Stromal cell of bone marrow (primary cell): ENCODE results near the gene IREB2.

ENCODE experiments used
- DNase-seq: peaks from one replicate; pipeline ENCODE4 v3.0.0-alpha.2; 2012; ENCODE audit warnings: low read depth

Gene IREB2

DNA sequence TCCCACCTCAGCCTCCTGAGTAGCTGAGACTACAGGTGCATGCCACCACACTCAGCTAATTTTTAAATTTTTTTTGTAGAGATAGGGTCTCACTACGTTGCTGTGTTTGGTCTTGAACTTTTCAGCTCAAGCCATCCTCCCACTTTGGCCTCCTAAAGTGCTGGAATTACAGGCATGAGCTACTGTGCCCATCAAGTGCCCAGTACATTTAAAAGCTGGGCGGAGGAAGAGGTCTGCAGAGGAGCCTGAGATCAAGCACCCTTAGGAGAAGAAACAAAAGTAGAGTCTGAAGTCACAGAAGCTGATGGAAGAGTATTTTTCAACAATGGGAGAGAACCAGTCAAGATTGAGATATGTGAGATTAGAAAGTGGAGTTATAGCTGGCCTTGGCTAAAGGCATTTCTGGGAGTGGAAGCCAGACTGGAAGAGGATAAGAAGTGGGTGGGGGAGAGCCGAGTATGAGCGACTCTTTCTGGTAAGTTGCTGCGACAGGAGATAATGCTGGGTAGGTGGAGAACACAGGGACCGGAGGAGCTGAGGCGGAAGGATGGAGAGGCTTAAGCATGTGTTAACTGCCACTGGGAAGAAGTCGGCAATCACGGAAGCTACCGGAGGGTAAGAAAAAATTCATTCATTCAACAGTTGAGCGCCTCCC, 782 bp upstream of the IREB2 start:
- DNase-seq: no peak

DNA sequence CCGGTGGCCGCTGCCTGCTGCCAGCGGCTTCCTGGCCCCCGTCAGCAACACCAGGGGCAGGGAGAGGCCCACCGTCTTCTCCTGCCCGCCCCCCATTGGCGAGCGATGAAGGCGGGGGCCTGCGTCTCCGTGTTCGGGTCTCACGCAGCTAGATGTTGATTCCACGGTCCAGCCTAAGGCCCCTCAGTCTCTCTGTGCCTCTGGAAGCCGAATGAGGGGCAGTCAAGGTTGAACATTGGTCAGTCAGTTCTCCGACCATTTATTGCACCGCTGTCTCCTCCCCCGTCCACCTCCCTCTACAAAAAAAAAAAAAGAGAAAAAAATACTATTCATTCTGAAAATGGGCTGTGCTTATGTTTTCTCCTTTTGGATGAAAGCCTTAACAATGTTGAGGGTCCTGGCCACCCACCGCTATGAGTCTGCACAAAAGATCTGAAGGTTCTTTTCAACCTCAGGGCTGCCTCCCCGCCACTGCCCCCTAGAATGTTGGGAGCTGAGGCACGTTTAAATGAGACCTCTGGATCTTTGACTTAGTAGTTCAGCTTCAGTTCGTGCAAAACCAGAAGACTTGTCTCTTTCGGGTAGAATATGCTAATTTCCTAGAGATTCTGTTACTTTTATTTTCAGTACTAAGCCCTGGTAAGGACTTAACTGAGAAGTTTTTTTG, 736 bp downstream of the IREB2 start:
- no peak for DNase-seq

DNA sequence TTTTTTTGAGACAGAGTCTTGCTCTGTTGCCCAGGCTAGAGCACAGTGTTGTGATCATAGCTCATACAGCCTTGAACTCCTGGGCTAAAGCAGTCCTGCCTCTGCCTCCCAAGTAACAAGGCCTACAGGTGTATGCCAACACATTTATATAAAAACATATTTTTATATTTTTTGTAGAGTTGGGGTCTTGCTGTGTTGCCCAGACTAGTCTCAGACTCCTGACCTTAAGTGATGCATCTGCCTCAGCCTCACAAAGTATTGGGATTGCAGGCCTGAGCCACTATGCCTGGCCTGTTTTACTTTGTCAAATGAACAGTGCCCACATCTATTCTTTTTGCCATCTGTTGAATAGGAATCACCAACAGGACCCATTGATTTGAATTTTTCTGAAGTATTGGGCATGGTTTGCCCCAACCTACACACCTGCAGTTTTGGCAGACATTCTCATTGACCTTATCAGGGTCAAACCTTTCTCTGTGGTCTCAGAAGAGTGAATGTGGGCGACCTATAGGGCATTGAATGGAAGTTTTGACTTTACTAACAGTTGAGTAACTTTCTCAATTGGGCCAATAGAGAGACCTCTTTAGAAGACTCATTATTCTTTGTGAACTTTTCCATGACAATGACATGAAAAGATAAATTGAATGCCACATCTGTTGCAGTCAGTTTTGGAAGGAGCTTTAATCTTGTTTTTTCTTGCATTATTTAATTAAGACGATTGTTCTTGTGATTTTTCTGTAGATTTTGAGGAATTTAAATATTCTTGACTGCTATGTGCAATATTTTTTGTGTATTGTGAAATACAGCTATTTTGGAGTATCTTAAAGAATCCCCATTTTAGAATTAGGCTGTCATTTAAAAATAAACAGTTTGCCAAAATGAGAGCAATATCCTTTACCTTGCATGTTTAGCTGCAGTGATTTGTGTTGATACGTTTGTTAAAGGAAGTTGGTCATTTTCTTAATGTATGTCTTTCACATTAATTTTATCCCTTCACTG, 2.7 kb downstream of the IREB2 start:
- no peak for DNase-seq

DNA sequence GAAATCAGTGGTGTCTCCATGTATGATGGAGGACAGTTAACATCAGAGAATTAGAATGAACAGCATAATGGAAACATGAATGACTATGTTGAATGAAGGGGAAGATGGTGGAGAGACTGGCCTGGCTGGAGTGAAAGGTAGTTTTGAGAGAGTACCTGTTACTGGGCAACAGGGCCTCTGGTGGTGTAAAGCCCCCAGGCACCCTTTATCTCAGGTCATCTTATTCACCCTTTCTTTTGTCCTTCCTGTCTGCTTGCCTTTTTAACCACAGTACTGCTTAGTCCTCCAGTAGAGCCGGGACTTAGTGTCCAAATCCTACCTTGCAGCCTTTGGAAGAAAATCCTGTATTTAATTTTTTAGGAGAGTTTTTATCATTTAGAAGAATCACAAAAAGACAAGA, 6.2 kb downstream of the IREB2 start:
- no peak for DNase-seq

DNA sequence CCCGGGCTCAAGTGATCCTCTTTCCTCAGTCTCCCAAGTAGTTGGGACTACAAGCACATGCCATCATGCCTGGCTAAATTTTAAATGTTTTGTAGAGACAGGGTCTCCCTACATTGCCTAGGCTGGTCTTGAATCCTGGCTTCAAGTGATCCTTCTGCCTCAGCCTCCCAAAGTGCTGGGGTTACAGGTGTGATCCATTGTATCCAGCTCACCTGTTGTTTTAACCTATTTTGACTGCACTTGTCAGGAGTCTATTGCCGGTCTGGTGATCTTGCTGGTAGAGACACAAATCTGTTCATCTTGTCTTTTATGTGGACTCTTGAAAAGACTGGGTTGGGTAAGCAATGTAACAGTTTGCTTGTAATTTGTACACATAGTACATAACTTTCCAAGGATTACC, 7.9 kb downstream of the IREB2 start:
- DNase-seq: no peak

DNA sequence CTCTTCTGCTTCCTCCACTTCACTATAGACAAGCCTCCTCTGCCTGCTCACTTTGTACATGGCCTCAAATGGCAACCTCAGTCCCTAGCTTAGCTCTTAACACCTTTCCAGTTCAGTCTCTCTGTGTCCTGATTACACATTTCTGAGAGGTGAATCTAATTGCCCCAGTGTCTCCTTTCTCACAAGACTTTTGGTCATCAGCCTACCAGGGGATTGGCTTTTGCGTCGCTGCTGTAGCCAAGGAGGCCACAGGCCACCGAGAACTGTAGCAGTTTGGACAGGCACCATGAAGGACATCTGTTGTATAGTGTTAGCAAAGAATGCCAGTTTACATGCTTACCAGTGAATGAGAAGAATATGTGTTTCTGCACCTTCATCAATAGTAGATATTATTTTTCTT, 8.5 kb downstream of the IREB2 start:
- DNase-seq: no peak

DNA sequence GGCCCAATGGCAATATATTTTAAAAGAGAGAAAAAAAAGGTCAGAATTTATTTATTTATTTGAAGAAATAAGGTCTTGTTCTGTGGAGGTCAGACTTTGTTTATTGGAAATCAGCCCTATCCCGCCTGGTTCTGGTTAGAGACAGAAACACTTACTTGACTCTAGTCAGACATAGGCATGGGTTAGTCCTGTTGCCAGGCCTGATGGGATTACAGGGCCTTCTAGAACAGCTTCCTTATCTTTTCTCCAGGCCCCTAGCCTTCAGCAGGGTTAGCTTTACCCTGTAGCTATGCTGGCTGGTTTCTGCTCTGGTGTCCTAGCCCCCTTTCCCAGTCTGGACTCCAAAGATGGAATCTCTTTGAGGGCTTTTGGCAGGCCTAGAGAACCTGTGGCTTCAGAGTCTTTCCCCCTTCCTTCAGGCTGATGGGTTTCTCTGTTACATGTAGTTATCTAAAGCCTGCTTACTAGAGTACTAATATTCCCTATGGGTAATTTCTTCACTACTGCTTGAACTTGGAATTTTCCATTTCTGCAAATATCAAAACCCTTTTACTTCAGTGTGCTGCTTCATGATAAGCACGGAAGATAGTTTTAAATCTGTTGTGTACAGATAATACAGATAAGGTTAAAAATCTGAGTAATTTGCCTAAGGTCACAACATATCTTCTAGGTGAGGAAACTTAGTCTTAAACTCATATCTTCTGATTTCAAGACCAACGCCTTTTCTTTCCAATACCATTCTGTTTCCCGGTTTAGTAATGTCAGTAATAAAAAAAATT, 10.6 kb downstream of the IREB2 start:
- no peak for DNase-seq

DNA sequence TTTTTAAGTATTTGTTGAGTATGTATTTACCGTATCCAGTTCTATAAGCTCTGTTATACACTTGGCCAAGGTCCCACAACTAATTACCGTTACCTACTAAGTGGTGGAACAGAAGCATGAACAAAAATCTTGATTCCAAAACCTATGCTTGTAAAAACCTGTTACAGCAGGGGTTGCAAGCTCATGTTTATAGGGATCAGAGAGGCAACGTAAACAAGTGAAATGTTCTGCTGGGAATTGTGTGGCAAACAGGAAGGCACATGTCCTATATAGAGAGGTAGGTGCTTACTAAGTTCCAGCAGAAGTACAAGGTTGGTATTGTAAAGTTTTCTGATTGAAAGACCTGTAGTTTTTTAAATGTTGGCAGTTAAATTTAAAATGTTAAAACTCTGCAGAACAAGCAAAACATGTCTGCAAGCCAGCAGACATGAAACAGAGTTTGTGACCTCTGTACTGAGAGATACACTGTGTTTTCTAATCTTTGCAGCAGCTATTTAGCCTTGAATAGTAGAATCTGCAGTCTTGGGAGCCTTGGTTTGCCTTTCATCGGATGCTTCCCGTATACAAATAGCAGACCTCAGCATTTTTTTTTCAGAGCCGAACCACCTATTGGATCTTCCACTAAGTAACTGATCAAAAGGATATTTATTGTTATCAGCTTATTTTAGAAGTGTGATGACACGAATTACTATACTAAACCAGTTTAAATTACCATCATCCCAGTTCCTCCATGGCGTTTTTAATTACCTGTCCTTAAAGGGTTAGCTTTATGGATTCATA, 11.4 kb downstream of the IREB2 start:
- DNase-seq: no peak

DNA sequence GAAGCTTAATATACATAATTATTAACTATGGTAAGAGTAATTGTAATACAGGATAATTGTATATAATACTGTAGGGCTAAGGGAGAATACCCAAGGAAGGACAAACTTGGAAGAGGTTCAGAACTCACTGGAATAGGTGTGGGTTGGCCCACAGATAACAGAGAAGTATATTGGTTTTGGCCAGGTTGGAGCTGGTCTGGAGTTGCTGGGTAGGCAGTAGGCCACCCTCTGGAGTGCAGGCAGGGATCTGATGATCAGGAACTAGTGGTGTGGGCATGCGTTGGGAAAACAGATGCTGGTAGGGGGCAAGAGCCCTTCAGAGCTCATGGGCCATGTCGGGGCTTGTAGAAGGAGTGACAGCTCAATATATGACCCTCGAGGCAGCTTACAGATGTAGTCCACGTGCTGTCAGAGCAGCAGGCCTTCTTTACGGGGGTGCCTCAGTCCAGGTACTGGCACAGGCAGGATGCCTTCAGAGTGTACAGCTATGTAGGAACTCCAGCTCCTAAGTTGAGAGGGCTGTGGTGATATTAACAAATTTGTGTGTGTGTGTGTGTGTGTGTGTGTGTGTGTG, 12.4 kb downstream of the IREB2 start:
- DNase-seq: no peak

DNA sequence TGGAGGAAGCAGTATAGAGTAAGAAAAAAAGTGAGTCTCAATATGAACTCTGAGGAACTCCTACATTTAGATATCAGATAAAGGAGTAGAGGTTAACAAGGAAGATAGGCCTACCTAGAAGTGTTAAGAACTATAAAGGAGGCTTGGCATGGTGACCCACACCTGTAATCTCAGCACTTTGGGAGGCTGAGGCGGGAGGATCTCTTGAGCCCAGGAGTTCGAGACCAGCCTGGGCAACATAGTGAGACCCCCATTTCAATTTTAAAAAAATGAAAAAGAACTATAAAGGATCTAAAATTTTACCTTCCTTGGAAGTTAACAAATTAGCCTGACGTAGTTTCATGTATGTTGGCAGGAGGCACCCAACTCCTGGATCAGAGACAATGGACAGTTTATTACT, 14.5 kb downstream of the IREB2 start:
- DNase-seq: no peak

DNA sequence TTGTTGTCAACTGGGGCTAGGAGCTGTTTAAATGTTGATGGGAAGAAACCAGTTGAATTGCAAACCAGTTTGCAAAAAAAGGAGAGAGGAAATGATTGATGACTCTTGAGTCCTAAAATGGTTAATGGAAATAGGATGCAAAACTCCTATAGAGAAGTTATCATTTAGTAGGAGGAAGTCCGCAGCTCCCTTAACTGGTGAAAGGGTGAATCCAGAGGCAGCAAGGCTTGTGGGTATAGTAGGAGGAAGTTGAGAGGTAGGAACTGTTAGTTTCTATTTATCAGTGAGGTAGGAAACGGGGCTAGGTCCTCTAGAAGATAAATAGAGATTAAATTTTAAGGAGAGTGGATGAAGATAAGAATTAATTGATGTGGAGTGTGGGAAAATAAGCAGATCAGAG, 15.4 kb downstream of the IREB2 start:
- DNase-seq: no peak

DNA sequence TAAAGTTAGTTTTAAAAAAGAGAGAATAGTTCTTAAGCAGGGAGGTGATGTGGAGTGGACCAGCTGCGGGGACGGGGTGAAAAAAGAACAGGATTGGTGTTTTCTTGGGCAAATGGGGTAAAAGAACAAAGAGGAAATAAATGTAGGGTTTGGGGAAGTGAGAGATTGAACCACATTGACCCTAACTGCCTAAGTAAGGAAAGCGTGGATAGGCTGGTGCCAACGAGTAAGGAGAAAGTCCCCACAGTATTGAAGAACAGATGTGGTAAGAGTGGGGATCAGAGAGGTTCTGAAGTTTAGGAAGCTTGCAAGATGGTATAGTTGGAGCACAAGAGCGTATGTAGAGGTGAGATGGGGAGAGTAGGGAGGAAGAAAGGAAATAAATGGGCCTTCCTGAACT, 17.0 kb downstream of the IREB2 start:
- no peak for DNase-seq

DNA sequence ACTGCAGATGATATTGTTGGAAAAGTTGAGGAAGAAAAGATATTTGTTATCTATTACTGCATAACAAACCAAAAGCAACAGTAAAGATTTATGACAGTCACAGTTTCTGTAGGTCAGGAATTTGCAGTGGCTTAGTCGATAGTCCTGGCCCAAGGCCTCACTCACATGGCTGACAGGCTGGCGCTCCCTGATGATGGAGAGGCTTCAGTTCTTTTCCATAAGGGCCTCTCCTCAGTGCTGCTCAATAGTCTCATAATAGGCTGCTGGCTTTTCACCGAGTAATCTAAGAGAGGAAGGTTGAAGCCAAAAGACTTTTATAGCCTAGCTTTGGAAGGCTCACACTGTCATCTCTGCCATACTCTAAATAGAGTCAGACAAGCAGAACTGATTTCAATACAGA, 17.7 kb downstream of the IREB2 start:
- DNase-seq: peak; percentile 18

DNA sequence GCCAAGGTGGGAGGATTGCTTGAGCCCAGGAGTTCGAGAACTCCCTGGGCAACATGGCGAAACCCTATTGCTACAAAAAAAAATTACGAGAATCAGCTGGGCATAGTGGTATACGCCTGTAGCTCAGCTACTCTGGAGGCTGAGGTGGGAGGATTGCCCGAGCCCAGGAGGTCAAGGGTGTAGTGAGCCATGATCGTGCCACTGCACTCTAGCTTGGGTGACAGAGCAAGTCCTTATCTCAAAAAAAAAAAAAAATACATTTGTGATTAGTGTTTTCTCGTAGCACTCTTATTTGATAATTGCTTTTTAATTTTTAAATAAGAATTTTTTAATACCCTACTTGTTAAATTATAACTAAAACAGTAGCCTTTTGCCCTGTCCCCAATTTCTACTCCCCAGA, 18.4 kb downstream of the IREB2 start:
- no peak for DNase-seq

DNA sequence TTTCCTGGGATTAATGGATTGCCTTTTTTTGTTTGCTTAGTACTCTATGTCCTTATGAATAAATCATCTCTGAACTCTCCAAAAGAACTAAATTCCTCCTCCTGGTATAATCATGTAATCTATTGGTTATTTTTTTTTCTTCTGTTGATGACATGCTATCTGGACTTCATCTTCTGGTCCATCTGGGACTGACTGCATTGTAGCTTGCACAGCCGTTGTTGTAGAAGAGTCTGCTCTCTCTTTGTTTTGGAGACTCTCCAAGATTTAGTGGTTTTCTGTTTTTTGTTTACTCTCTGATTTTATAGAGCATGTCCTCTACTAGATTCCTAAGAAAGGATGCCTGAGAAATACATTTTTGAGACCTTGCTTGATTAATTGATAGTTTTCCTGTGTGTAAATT, 19.1 kb downstream of the IREB2 start:
- DNase-seq: peak; percentile 45

DNA sequence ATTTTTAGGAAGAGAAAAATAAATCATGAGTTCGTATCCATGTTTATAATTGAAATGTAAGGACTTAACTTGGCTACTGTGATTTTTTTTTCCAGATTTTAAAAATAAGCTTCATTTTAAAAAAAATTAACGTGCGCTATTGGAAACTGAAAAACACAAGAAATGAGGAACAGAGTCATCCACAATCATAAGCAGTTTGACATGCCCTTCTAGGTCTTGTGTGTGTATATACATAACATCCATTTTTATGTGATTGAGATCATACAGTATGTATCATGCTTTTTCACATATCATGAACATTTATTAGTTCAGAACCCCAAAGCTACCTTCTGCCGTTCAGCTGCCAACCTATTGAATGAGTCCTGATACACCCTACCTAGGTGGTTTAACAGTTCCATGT, 22.7 kb downstream of the IREB2 start:
- no peak for DNase-seq

DNA sequence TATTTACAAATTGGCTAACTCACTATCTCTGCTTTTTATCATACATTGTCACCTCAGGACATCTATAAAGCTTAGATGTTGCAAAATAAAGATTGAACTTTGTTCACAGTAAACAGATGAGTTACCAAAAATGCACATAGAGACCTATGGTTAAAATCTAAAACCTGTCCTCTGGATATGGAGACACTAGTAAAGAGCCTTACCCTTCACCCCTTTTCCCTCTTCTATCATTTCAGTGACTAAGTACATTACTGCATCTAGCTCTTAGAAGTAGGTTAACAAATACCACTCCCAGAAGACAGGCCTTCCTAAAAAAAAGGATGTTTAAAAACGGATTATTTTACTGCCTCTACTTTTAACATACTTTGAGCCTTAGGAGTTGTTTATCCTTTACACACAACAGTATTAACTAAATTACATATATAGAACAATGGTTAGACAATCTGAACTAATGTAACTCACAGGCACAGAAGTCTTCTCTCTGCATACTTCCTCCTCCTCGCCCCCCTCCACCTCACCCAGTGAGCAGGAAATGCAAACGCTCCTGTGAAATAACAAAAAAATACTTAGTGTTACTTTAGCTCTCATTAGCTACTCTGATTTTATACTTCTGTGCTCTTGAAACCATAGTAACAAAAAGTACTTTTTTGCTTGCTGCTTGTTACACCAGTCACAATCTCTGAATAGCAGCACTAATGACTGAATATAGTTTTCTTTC, 23.3 kb downstream of the IREB2 start:
- no peak for DNase-seq

DNA sequence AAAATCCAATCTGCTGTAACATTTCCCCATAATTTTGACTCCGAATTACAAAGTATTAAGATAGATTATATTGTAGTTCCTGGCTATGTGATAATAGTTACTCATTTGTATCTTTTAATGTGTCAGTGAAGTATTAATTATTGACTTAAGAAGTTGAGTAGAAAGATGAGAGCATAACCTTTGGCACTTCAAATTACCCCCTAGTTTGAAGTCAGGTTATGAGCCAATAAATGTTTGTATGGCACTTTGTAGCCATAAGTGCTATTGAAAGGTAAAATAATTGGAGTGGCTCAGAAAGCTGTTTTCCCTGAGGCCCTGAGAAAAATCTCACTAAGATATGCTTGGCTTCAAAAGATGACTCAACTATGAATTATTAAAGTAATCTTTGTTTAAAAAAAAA, 31.0 kb downstream of the IREB2 start:
- no peak for DNase-seq

DNA sequence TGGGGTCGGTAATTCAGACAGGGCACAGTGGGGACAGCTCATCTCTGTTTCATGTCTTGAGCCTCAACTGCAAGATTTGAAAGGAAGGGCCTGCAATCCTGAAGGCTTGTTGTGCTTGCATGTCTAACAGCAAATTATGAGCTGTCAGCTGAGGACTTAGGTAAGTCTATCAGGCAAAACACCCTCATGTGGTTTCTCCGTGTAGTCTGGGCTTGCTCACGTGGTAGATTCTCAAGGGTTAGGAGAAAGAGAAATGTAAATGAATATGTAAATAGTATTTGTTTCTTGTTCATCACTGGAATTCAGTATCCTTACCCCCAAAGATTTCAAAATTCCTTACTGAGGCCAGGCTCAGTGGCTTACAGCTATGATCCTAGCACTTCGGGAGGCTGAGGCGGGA, 39.3 kb downstream of the IREB2 start:
- no peak for DNase-seq

DNA sequence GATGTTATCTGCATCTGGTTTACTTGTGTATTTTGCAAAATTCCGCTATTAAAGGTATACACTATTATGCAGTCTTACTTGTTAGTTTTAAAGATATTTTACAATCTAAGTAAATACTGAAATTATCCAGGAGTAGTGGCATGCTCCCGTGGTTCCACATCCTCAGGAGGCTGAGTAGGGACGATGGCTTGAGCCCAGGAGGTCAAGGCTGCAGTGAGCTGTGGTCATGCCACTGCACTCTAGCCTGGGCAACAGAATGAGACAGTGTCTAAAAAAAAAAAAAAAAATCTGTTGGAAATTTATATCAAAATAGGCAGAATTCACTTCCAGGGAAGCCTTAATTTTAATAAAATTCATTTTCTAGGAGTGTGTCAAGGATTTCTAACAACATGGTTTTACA, 41.6 kb downstream of the IREB2 start:
- no peak for DNase-seq
